Stimulated activated CD4-positive, alpha-beta T cell treated with anti-CD3 and anti-CD28 coated beads, Interleukin-12 subunit alpha, Interleukin-12 subunit beta, amount 100 ng/mL, for 4 hours (primary cell): ENCODE results near the gene TTLL11.
"Not testable (repeated sequence)": the region's sequence is repeated elsewhere in the genome, so short reads cannot be mapped to it uniquely, and the experiment has no call there.

ENCODE experiments used
- DNase-seq: peaks from one replicate; pipeline ENCODE4 v3.0.0-alpha.2; 2020

The TTLL11 gene

GRCh38 chr9:122124528-122124927 lies 31.4 kb upstream of the TTLL11 start:
- no peak for DNase-seq

- no peak for DNase-seq
Measured at GRCh38 chr9:122124048-122124447, 30.9 kb upstream of the TTLL11 start.

- peak; percentile 66 for DNase-seq
Measured at GRCh38 chr9:122122903-122123632, 30.0 kb upstream of the TTLL11 start.

- DNase-seq = no peak
Measured at GRCh38 chr9:122122468-122122867, 29.4 kb upstream of the TTLL11 start.

- DNase-seq = no peak
Measured at GRCh38 chr9:122121931-122122330, 28.8 kb upstream of the TTLL11 start.

- DNase-seq = no peak
Measured at GRCh38 chr9:122121391-122121790, 28.3 kb upstream of the TTLL11 start.

GRCh38 chr9:122120316-122121071 lies 27.4 kb upstream of the TTLL11 start:
- no peak for DNase-seq

- no peak for DNase-seq
Measured at GRCh38 chr9:122119721-122120120, 26.6 kb upstream of the TTLL11 start.

GRCh38 chr9:122119166-122119521 lies 26.0 kb upstream of the TTLL11 start:
- DNase-seq = no peak

- no peak for DNase-seq
Measured at GRCh38 chr9:122118343-122119165, 25.4 kb upstream of the TTLL11 start.

- DNase-seq = not testable (repeated sequence)
Measured at GRCh38 chr9:122117241-122117640, 24.1 kb upstream of the TTLL11 start.

GRCh38 chr9:122116448-122117173 lies 23.5 kb upstream of the TTLL11 start:
- DNase-seq = no peak

GRCh38 chr9:122116040-122116439 lies 22.9 kb upstream of the TTLL11 start:
- no peak for DNase-seq

GRCh38 chr9:122115176-122116035 lies 22.3 kb upstream of the TTLL11 start:
- no peak for DNase-seq

GRCh38 chr9:122113574-122113973 lies 20.5 kb upstream of the TTLL11 start:
- no peak for DNase-seq

GRCh38 chr9:122112238-122112637 lies 19.1 kb upstream of the TTLL11 start:
- no peak for DNase-seq

GRCh38 chr9:122111413-122112085 lies 18.4 kb upstream of the TTLL11 start:
- DNase-seq = no peak

GRCh38 chr9:122110100-122110833 lies 17.2 kb upstream of the TTLL11 start:
- no peak for DNase-seq

GRCh38 chr9:122109035-122109813 lies 16.1 kb upstream of the TTLL11 start:
- DNase-seq = no peak
